GM12878 (cell line): ENCODE data around the gene SLC13A2. TPM values are rescaled to one million over a fixed set of nuclear protein-coding genes. Genes with fewer than 3 reads are reported as not detected.

Experiments used
- BCL11A ChIP-seq: IDR thresholded peaks from 2 replicates; pipeline ENCODE4 v1.6.1; 2011; ENCODE audit warnings: low read depth, low read length
- CHD2 ChIP-seq: IDR thresholded peaks from 2 replicates; pipeline ENCODE4 v1.6.1; 2011; ENCODE audit warnings: low read depth, low read length, improper control_type of control experiment, borderline replicate concordance
- CREB1 ChIP-seq: IDR thresholded peaks from 2 replicates; pipeline ENCODE4 v1.6.1; 2012; ENCODE audit warnings: low read depth, mild to moderate bottlenecking, inconsistent platforms
- CREM ChIP-seq: IDR thresholded peaks from 2 replicates; pipeline ENCODE4 v1.6.1; 2014; ENCODE audit warnings: antibody characterized with exemption, low read depth
- DPF2 ChIP-seq: fragments of 450-650 bp; IDR thresholded peaks from 2 replicates; pipeline ENCODE4 v1.6.1; 2017; ENCODE audit warnings: mild to moderate bottlenecking
- EED ChIP-seq: sonication (generic); IDR thresholded peaks from 2 replicates; pipeline ENCODE4 v1.6.1; 2016; ENCODE audit warnings: antibody characterized with exemption, low read depth
- ETV6 ChIP-seq, 2 experiments: fragments of 450-650 bp in 1 of 2; IDR thresholded peaks in 1 of 2; conservative IDR thresholded peaks in 1 of 2; 2 replicates each; pipeline ENCODE4 v1.6.1; 2014; ENCODE audit warnings: antibody characterized with exemption in 1 of 2, borderline replicate concordance in 1 of 2, low read depth in 1 of 2, mild to moderate bottlenecking in 1 of 2, moderate library complexity in 1 of 2
- FOS ChIP-seq: IDR thresholded peaks from 3 replicates; pipeline ENCODE4 v1.6.1; 2011; ENCODE audit warnings: borderline replicate concordance; ENCODE audit not compliant: insufficient read length; ENCODE audit errors: extremely low read depth
- HDAC6 ChIP-seq: fragments of 200-600 bp; sonication (generic); IDR thresholded peaks from one replicate; pipeline ENCODE4 v1.8.0; 2017; ENCODE audit warnings: antibody characterized with exemption; ENCODE audit not compliant: unreplicated experiment
- IKZF2 ChIP-seq, 2 experiments: fragments of 450-650 bp; IDR thresholded peaks; 2 replicates each; pipeline ENCODE4 v1.6.1; 2017; ENCODE audit warnings: mild to moderate bottlenecking in 2 of 2, moderate library complexity in 2 of 2
- JUND ChIP-seq: IDR thresholded peaks from 2 replicates; pipeline ENCODE4 v1.6.1; 2012; ENCODE audit warnings: low read depth, mild to moderate bottlenecking, low read length, improper control_type of control experiment, moderate library complexity
- MEF2B ChIP-seq: fragments of 450-650 bp; IDR thresholded peaks from 2 replicates; pipeline ENCODE4 v1.6.1; 2018; ENCODE audit warnings: mild to moderate bottlenecking, moderate library complexity; ENCODE audit not compliant: partially characterized antibody, poor library complexity, severe bottlenecking
- MLLT1 ChIP-seq: fragments of 450-650 bp; IDR thresholded peaks from 2 replicates; pipeline ENCODE4 v1.6.1; 2016; ENCODE audit warnings: mild to moderate bottlenecking
- NBN ChIP-seq: fragments of 450-650 bp; IDR thresholded peaks from 2 replicates; pipeline ENCODE4 v1.6.1; 2016
- NFIC ChIP-seq: IDR thresholded peaks from 2 replicates; pipeline ENCODE4 v1.6.1; 2012; ENCODE audit warnings: low read depth, mild to moderate bottlenecking, inconsistent platforms, low read length, moderate library complexity
- NR2C1 ChIP-seq: fragments of 450-650 bp; IDR thresholded peaks from 2 replicates; pipeline ENCODE4 v1.6.1; 2017; ENCODE audit warnings: antibody characterized with exemption, mild to moderate bottlenecking, moderate library complexity
- PML ChIP-seq: IDR thresholded peaks from 2 replicates; pipeline ENCODE4 v1.6.1; 2012; ENCODE audit warnings: low read length, inconsistent platforms
- RB1 ChIP-seq: fragments of 450-650 bp; formaldehyde crosslinking; IDR thresholded peaks from 2 replicates; pipeline ENCODE4 v1.6.1; 2017; ENCODE audit warnings: mild to moderate bottlenecking, borderline replicate concordance
- RCOR1 ChIP-seq: conservative IDR thresholded peaks from 2 replicates; pipeline ENCODE4 v1.6.1; 2012; ENCODE audit warnings: low read depth, low read length, improper control_type of control experiment
- SP1 ChIP-seq: IDR thresholded peaks from one replicate; pipeline ENCODE4 v1.6.1; 2011; ENCODE audit warnings: low read depth, low read length
- SRF ChIP-seq, 2 experiments: IDR thresholded peaks; 2 replicates each; pipeline ENCODE4 v1.6.1; 2011; ENCODE audit warnings: low read depth in 2 of 2, low read length in 2 of 2, mild to moderate bottlenecking in 1 of 2, moderate library complexity in 1 of 2
- USF2 ChIP-seq: IDR thresholded peaks from 2 replicates; pipeline ENCODE4 v1.6.1; 2011; ENCODE audit warnings: low read depth, low read length, improper control_type of control experiment, borderline replicate concordance
- YY1 ChIP-seq: IDR thresholded peaks from 2 replicates; pipeline ENCODE4 v1.6.1; 2011; ENCODE audit warnings: low read depth, mild to moderate bottlenecking, low read length
- ZNF207 ChIP-seq: fragments of 450-650 bp; IDR thresholded peaks from 2 replicates; pipeline ENCODE4 v1.6.1; 2014; ENCODE audit warnings: antibody characterized with exemption, mild to moderate bottlenecking, borderline replicate concordance
- ZNF592 ChIP-seq: fragments of 450-650 bp; IDR thresholded peaks from 2 replicates; pipeline ENCODE4 v1.6.1; 2017; ENCODE audit warnings: mild to moderate bottlenecking, moderate library complexity
- ZNF622 ChIP-seq: fragments of 450-650 bp; IDR thresholded peaks from 2 replicates; pipeline ENCODE4 v1.6.1; 2017; ENCODE audit warnings: mild to moderate bottlenecking, inconsistent platforms
- ZSCAN29 ChIP-seq: fragments of 450-650 bp; IDR thresholded peaks from 2 replicates; pipeline ENCODE4 v1.6.1; 2017; ENCODE audit warnings: mild to moderate bottlenecking, moderate library complexity
- polyA plus RNA-seq, 11 experiments: library from polyadenylated mRNA; depleted of rRNA in 4 of 11; unstranded in 6 of 11; stranded (reverse) in 5 of 11; fragments of >200 nt; fragmentation: Nextera tagmentation in 4 of 11; fragmentation: Illumina TruSeq in 1 of 11; extraction: Ambion mirVana in 4 of 11; extraction: Trizol in 1 of 11; gene quantifications; 1 replicate in 1 of 11; 2 replicates in 10 of 11; pipeline versions ENCODE4 v1.2.1 to v1.2.3, GENCODE V29; 2011 to 2016; ENCODE audit warnings: inconsistent platforms in 2 of 11, missing spikeins in 2 of 11, low read depth in 1 of 11
- total RNA-seq, 4 experiments: library from RNA; depleted of rRNA in 3 of 4; stranded (reverse); fragments of >200 nt in 3 of 4; fragmentation: Illumina TruSeq in 1 of 4; extraction: Trizol in 1 of 4; gene quantifications; 2 replicates each; pipeline versions ENCODE4 v1.2.1 to v1.2.3, GENCODE V29; 2013 to 2021

Gene SLC13A2
- total and polyA plus RNA-seq, 10 of the 15 experiments (the other 5 are each of a cell fraction or from before 2014, with no cell fraction given) = 0.03 to 0.13 (median 0.05) TPM; not detected in 6

GRCh38 chr17:28484296-28484695, 10.9 kb downstream of the SLC13A2 start (continued):
- TF ChIP-seq ZNF592 = no peak
- TF ChIP-seq NR2C1 = no peak
- TF ChIP-seq IKZF2 (IDR thresholded peaks at IDR 0.05) = peak; percentile 58 to 69; a peak in 3 of 4 replicates
- TF ChIP-seq RB1 = no peak
- peak; percentile 64; the same call in 1 of the 2 replicates for TF ChIP-seq JUND
- TF ChIP-seq ZNF207 = no peak
- no peak for TF ChIP-seq ZNF622
- TF ChIP-seq EED = peak; percentile 62; the same call in 1 of the 2 replicates
- no peak for TF ChIP-seq HDAC6
- no peak for TF ChIP-seq ZSCAN29
- peak; percentile 48; the same call in 1 of the 2 replicates for TF ChIP-seq CREM
- peak; percentile 48; the same call in 1 of the 2 replicates for TF ChIP-seq DPF2
- TF ChIP-seq SRF (IDR thresholded peaks at IDR 0.05; ENCODE audit: low read depth in 2 of 2, low read length in 2 of 2) = 0 out of 4 replicates have a peak, but pooled peaks of 1 of the 2 experiments have one; percentile 37
- TF ChIP-seq SP1 = peak; percentile 60
- TF ChIP-seq RCOR1 = 0 out of 2 replicates have a peak, but pooled peaks have one; percentile 20
- TF ChIP-seq MLLT1 = 0 out of 2 replicates have a peak, but pooled peaks have one; percentile 45
- no peak for TF ChIP-seq USF2
- TF ChIP-seq ETV6 (conservative IDR thresholded peaks at IDR 0.05 in 1 of 2, IDR thresholded peaks at IDR 0.05 in 1 of 2; ENCODE audit: borderline replicate concordance in 1 of 2, low read depth in 1 of 2) = peak in 1 of 2 experiments; percentile 39; a peak in 1 of 4 replicates
- 0 out of 2 replicates have a peak, but pooled peaks have one; percentile 69 for TF ChIP-seq BCL11A
- peak; percentile 66; the same call in 1 of the 2 replicates for TF ChIP-seq CHD2
- TF ChIP-seq MEF2B = peak; percentile 63
- TF ChIP-seq YY1 = 0 out of 2 replicates have a peak, but pooled peaks have one; percentile 20
- 0 out of 2 replicates have a peak, but pooled peaks have one; percentile 43 for TF ChIP-seq CREB1
- no peak for TF ChIP-seq PML
- TF ChIP-seq NBN = peak; percentile 82; the same call in 1 of the 2 replicates
- TF ChIP-seq NFIC = peak; percentile 72
- no peak for TF ChIP-seq FOS
